HG03520 (cell line): ENCODE data around the gene PCBP3.
"Not testable (repeated sequence)": the region's sequence is repeated elsewhere in the genome, so short reads cannot be mapped to it uniquely, and the experiment has no call there.

ENCODE experiments used
- ATAC-seq: cut with Tn5 transposase; IDR thresholded peaks from one replicate; pipeline ENCODE4 v1.9.1; 2021; ENCODE audit warnings: mild to moderate bottlenecking, moderate library complexity; ENCODE audit not compliant: unreplicated experiment

PCBP3 gene

DNA sequence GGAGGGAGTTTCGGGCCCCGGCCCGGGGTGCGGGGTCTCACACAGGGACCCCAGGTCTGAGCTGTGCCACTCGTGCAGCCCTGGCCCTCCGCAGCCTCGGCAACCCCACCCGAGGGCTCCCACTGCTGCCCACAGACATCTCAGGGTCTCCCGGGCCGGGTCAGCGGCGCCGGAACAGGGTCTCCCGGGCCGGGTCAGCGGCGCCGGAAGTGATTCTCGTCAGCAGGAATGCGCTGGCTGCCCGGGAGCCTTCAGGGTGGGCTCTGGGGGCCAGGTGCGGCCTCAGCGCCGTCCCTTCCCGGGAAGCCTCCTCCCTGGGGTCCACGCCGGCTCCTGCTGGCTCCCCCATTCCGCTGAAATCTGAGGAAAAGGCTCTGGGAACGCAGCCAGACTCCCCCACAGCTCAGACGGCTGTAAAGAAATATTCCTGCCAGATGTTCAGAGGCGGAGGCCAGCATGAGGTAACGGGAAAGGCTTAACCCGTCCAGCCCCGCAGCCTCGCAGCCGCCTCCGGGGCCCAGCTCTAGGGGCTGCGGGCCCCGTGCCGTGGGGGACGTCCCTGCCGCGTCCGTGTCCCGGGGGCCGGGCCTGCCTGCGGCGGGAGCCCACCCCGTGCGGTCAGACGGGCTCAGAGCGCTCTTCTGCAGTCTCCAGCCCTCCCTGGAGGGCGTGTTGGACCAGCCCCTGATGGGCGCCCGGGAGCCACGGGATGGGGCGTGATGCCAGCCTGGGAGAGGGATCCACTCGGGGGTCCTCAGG, 329.4 kb downstream of the PCBP3 start:
- no peak for ATAC-seq

DNA sequence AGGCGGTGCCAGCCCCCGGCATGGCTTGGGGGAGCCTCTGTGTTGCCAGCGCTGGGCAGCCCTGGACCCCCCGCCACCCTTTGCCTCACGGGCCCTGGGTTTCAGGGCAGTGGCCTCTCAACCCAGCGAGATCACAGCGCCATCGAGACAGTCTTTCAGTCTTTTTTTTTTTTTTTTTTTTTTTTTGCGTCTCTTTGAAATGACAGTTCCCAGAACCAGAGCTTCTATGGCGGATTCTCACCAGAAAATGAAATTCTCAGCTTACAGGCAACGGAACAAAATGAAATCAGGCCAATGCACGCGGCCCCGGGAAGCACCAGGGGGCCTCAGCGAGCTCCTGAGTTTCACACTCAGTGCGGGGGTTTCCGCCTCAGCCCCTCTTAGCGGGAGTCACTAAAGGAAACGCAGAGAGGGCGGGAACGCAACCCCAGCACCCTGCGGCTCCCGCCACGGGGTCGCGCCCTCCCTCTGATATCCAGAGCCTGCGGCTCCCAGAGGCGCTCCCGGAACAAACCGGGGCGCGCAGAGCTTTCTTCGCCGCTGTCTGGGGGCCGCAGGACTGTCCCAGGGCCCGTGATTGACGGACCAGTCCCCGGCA, 330.0 kb downstream of the PCBP3 start:
- no peak for ATAC-seq

DNA sequence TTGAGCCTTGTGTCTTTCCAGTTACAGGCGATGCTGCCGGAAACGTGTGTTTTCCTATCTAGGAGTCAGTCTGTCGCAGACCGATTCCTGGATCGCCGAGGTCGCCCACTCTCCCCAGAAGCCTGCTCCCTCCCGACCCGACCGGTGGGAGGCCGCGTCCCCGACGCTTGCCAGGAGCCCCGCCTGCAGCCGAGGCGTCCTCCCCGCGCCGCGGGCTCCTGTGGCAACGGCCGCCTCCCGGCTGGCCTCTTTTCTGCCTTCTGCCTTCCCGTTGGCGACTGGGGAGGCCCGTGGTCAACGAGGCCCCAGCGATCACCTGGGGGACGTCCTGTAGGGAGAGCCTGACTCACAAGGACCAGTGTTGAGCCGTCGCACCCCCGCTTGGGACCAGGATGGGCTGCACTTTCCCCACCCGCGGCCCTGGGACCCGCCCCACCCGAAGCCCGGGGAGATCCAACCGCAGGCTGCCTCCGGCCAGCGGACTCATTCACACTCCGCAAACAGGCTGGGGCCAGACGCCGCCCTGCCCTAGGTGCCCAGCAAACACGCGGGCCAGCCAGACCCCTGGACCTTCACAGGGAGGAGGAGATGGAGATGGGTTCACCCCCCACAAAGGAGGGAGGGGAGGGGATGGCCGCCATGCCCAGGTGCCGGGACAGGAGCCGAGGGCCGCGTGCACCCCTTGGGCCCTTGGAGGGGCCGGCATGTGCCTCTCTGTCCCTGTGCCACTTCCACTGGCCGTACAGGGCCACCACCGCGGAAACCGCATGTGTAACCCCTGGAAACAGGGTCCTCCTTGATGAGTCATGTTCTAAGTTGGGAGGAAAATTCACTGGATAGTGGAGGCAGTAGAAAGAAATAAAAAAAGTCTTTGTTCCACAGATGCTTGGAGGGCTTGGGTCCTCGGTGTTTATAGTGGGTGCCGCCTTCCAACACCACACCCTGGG, 330.8 kb downstream of the PCBP3 start:
- ATAC-seq = no peak

DNA sequence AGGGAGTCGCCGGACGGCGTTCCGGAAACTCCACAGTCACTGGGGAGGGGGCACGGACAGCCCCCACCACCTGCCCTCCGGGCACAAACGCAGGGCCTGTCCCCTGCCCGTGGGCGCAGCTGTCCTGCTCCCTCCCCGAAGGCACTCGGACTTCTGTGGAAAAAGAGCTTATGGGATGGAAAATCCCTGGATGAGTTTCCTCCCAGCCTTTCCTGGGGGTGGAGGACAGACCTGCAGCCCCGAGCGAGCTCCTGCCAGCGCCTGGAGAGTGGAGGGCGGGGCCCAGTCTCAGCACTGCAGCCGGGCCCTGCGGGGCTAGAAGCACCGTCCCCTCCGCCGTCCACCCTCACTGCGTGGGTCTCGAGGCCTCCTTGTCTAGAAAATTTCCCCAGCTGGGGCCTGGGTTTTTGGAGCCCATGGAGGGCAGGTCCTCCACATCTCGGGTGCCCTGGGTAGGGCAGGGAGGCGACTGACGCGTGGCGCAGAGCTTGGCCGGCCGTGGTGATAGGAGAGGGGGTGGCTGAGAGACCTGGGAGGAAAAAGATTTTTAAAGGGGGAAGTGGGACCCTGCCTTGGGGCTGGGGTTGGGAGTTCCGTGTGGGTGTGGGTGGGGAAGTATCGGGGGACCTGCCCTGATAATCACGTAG, 331.6 kb downstream of the PCBP3 start:
- ATAC-seq = no peak

DNA sequence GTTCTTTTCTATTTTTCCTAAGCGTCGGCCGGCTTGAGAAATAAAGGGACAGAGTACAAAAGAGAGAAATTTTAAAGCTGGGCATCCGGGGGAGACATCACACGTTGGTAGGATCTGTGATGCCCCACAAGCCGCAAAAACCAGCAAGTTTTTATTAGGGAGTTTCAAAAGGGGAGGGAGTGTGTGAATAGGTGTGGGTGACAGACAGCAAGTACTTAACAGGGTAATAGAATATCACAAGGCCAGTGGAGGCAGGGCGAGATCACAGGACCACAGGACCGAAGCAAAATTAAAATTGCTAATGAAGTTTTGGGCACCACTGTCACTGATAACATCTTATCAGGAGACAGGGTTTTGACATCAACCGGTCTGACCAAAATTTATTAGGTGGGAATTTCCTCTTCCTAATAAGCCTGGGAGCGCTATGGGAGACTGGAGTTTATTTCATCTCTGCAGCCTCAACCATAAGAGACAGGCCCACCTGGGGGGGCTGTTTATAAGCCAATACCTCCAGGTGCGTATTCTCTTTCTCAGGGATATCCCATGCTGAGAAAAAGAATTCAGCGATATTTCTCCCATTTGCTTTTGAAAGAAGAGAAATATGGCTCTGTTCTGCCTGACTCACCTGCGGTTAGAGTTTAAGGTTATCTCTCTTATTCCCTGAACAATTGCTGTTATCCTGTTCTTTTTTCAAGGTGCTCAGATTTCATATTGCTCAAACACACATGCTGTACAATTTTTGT, 332.3 kb downstream of the PCBP3 start:
- not testable (repeated sequence) for ATAC-seq

DNA sequence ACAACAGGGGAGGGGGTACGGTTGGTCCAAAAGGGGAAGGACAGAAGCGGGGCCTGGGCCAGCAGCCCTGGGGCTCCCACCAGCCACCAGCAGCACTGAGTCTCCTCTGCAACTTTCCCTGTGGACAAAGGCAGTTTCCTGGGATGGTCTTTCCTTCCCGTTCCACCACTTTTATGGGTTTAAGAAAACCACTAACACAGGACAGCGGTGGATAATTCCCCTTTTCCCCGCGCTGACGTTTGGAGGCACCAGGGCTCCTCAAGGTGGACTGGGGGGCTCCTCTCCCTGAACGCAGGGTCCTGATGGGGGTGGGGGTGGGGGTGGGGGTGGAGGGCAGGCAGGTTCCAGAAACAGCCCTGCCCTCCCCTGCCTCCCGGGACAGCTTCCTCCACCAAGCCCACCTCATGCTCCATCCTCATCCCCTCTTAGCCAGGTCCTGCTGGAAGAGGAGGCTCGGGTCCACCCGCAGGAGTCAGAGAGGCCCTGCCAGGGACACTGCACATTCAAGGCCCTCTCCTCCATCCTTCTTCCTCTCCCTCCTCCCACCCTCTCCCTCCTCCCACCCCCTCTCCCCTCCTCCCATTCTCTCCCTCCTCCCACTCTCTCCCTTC, 333.3 kb downstream of the PCBP3 start:
- no peak for ATAC-seq

DNA sequence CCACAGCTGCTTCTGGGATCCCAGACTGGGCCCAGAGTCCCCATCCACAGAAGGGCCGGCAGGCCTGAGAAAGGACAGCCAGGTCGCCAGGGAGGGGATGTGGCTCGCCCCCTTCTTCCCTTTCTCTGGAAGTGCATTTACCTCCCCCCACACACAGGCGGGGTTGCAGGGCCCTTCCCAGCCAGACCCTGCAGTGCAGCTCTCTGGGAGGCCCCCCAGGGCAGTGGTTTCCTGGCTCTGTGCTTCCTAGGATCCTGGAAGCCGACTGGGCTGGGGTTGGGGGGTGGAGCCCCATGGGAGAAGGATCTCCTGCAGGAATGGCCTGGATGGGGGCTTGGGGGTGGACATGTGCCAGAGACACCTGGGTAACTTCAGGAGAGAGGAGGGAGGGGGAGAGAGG, 333.9 kb downstream of the PCBP3 start:
- ATAC-seq = no peak

DNA sequence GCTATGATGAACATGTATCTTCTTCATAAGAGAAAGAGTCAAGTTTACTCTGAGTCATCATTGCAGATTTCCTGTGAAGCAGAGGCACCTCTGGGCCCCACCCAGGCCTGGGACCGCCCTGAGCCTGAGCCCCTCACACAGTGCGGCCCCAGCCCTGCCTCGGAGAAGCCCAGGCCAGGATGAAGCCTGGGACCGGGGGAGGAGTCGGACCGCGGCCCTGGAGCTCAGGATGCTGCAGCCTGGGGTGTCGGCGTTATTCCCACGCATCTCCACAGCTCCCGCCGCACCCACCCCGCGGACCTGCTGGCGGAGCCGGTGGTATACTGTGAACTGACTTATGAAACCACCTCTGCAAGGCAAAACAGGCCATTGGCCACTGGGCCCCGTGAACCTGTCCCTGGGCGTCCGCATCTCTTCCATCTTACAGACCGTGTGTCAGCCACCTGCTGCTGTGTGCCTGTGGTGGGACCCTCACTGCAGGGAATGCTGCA, 335.7 kb downstream of the PCBP3 start:
- ATAC-seq = no peak

DNA sequence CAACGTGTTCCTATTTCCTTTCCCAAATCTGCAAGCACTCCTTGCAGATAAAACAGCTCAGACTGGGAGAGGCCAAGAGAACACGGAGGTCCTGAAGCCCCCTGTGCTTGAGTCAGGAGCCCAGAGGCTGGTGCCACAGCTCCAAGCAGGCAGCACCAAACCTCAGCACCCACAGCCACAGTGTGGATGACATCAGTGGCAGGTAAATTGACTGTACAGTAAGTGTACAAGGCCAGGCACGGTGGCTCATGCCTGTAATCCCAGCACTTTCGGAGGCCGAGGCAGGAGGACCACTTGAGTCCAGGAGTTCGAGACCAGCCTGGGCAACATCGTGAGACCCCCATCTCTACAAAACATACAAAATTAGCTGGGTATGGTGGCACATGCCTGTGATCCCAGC, 336.1 kb downstream of the PCBP3 start:
- ATAC-seq = no peak

DNA sequence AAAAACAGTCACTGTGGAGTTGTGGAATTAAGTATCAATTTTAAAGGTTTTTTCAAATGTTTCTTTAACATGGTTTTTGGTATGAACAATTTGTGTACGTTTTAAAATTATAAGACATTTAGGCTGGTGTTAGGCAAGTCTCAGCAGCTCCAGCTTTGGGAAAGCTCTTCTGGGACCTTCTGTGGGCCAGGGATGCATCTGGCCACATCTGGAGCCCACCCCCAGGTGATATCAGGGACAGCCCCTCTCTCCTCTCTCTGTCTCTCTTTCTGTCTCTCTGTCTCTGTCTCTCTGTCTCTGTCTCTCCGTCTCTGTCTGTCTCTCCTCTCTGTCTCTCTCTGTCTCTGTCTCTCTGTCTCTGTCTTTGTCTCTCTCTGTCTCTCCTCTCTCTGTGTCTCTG, 336.7 kb downstream of the PCBP3 start:
- no peak for ATAC-seq

DNA sequence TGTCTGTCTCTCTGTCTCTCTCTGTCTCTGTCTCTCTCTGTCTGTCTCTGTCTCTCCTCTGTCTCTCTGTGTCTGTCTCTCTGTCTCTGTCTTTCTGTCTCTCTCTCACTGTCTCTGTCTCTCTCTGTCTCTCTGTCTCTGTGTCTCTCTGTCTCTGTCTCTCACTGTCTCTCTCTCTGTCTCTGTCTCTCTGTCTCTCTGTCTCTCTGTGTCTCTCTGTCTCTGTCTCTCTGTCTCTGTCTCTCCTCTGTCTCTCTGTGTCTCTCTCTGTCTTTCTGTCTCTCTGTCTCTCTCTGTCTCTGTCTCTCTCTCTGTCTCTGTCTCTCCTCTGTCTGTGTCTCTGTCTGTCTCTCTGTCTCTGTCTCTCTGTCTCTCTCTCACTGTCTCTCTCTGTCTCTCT, 337.2 kb downstream of the PCBP3 start:
- no peak for ATAC-seq

DNA sequence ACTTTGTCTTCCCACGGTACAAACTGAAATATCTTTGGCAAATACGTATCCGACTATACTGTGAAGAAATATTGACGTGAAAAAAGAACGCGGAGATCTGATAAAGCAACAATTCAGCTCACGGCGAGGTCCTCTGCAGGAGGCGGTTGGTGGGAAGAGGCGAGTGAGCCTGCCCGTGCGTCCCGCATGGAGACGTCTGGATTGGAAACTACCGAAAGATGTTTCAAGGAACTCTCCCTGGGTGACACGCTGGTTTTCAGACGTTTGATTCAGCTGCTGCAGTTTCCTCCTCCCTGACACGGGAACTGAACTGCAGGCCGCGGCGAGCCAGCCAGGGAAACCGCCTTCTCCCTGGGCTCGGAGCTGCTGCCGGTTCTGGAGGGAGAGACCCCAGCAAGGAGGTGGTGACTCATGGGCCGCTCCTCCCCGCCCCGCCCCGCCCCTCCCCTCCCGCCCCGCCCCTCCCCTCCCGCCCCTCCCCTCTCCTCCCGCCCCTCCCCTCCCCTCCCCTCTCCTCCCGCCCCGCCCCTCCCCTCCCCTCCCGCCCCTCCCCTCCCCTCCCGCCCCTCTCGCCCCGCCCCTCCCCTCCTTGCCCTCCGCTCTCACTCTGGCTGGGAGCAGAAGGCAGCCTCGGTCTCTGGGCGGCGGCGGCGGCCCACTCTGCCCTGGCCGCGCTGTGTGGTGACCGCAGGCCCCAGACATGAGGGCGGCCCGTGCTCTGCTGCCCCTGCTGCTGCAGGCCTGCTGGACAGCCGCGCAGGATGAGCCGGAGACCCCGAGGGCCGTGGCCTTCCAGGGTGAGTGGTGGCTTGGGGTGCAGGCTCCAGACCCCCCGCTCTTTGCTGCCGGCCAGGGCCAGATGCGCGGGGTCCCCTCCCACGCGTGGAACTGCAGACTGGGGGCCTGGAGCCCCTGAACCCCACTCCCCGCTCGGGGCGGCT, 337.9 kb downstream of the PCBP3 start, which contains the start of gene COL6A1:
Gene COL6A1 (plus strand): TSS at position 620 of the 941 bp plus-strand sequence. CDS start 81 bp downstream, at position 701.
- ATAC-seq = no peak

DNA sequence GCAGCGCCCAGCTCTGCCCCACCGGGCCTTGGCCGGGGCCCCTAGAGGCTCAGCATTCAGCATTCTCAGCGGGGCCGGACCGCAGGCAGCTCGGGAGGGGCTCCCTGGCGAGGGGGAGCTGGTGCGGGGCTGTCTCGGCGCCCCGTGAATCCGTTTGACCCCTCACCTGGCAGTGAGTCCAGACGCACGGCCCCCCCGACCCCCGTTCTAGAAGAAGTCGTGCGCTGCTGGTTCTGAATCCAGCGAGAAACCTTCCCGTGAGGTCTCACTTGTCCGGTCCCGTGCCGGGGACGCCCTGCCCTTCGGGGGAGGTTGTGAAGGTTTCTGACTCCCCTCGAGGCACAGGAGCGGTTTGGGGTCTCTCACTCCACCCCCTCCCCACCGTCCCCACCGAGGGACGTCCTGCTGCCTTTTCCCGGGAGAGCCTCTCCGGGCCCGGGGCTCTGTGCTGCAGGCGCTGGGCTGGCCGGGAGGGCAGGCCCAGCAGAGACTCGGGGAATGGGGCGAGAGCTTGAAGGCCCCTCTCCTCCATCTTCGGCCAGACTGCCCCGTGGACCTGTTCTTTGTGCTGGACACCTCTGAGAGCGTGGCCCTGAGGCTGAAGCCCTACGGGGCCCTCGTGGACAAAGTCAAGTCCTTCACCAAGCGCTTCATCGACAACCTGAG, 338.7 kb downstream of the PCBP3 start:
- no peak for ATAC-seq

DNA sequence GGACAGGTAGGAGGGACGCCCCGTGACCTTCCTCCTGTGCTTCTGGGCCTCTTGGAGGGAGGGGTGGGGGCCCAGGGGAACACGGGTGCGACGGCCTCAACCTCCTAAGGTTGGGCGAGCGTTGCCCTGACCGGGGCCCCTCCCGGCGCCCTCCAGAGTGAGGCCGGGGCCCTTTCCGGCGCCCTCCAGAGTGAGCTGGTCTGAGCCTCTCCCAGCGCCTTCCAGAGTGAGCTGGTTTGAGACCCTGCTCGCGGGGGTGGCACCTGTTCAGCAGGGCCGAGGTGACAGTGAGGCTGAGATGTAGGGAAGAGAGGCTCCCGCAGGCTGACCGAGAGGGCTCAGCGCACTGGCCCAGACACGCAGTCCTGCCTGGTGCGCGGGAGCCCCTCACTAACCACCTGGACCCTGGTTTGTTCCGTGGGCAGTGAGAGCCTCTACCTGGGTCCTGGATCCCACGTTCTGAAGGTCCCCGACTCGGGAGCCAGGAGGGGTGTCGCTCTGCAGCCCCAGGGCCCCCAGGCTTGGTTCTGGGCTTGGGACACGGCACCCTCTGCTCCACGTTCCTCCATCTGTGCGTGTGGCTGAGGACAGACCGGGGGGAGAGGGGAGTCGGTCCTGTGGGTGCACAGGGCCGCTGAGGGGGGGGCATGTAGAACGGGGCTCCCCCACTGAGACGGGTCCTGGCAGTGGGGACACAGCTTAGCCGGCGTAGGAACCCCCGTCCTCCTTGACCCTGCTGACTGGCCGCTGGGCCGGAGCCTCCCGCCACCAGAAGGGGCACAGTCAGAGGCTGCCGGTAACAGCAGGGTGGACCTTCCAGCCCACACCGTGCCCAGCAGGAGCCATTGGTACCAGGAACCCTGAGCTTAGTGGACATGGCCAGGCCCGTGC, 339.5 kb downstream of the PCBP3 start:
- no peak for ATAC-seq

DNA sequence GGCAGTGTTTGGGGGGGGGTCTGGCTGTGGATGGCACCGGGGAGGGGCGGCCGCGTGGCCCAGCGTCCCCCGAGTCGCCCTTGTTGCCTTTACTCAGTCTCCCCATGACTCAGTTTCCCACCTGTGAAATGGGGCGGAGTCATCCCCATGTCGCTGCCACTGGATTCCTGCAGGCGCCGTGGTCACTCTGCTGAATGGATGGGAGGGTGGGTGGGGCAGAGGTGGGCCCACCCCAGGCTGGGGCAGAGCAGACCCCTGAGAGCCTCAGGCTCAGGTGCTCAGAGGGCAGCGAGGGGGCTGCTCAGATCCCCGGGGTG, 340.1 kb downstream of the PCBP3 start:
- ATAC-seq = no peak

DNA sequence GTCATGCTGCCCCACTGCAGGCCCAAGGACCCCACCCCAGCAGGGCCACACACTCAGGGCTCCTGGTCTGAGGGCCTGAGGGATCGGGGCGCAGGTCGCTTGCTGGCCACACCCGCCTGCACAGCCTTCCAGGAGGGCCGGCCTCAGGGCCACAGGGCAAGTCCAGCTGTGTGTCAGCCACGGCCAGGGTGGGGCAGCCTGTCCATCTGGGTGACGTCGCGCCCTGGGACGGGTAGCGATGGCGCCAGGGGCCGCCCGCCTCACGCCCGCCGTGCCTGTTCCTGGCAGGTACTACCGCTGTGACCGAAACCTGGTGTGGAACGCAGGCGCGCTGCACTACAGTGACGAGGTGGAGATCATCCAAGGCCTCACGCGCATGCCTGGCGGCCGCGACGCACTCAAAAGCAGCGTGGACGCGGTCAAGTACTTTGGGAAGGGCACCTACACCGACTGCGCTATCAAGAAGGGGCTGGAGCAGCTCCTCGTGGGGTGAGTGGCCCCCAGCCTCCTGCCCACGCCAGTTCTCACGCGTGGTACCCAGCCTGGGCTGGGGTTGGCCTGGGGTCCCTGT, 340.5 kb downstream of the PCBP3 start:
- ATAC-seq = no peak

DNA sequence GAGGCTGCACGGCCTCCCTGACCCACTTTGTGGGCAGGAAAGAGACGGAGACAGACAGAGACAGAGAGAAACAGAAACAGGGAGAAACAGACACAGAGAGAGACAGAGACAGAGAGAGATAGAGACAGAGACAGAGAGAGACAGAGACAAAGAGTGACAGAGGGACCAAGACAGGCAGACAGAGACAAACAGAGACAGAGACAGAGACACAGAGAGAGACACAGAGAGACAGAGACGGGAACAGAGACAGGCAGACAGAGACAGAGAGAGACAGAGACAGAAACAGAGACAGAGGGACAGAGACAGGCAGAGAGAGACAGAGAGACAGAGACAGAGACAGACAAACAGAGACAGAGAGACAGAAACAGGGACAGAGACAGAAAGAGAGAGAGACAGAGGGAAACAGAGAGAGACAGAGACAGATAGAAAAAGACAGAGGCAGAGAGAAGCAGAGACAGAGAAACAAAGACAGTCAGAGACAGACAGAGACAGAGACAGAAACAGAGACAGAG, 341.1 kb downstream of the PCBP3 start:
- ATAC-seq = no peak
